ENCODE measurements around the gene LIN37. TPM values are rescaled to one million over a fixed set of nuclear protein-coding genes. Genes with fewer than 3 reads are reported as not detected.

LIN37 gene
- total and polyA plus RNA-seq, 2 of the 13 experiments (the other 11 are each of a cell fraction or from before 2014, with no cell fraction given) = 6.3 to 8.7 TPM

- no peak for TF ChIP-seq GMEB2 (CRISPR knock-in tag; IDR thresholded peaks at IDR 0.05; ENCODE audit: low read depth)
- peak; percentile 58; the same call in 1 of the 2 replicates for TF ChIP-seq ZNF619 (CRISPR knock-in tag; IDR thresholded peaks at IDR 0.05)
- TF ChIP-seq ATAD3A (CRISPR knock-in tag; IDR thresholded peaks at IDR 0.05) = no peak
- peak; percentile 61 for TF ChIP-seq ELF1 (CRISPR knock-in tag; IDR thresholded peaks at IDR 0.05)
- peak; percentile 88 for TF ChIP-seq NFYB (CRISPR knock-in tag; IDR thresholded peaks at IDR 0.05)
- no peak for TF ChIP-seq PAX8 (CRISPR knock-in tag; IDR thresholded peaks at IDR 0.05; ENCODE audit: borderline replicate concordance)
- TF ChIP-seq ZNF75D (CRISPR knock-in tag; IDR thresholded peaks at IDR 0.05; ENCODE audit: borderline replicate concordance) = no peak
- no peak for TF ChIP-seq ZNF670 (CRISPR knock-in tag; IDR thresholded peaks at IDR 0.05; ENCODE audit: borderline replicate concordance)
- TF ChIP-seq ZNF788 (CRISPR knock-in tag; IDR thresholded peaks at IDR 0.05; ENCODE audit: borderline replicate concordance) = no peak
- TF ChIP-seq CTCF (CRISPR knock-in tag; IDR thresholded peaks at IDR 0.05) = peak; percentile 61
- TF ChIP-seq MEIS1 (CRISPR knock-in tag; IDR thresholded peaks at IDR 0.05; ENCODE audit: borderline replicate concordance) = peak; percentile 29; the same call in 1 of the 2 replicates
- no peak for TF ChIP-seq ZNF441 (CRISPR knock-in tag; IDR thresholded peaks at IDR 0.05; ENCODE audit: borderline replicate concordance)
- TF ChIP-seq HMG20A (CRISPR knock-in tag; IDR thresholded peaks at IDR 0.05; ENCODE audit: borderline replicate concordance) = no peak
- peak; percentile 20; the same call in 1 of the 2 replicates for TF ChIP-seq PHF20 (CRISPR knock-in tag; IDR thresholded peaks at IDR 0.05)
- peak; percentile 97 for TF ChIP-seq ZNF777 (CRISPR knock-in tag; IDR thresholded peaks at IDR 0.05)
- TF ChIP-seq CAMTA2 (CRISPR knock-in tag; IDR thresholded peaks at IDR 0.05; ENCODE audit: borderline replicate concordance) = 0 out of 2 replicates have a peak, but pooled peaks have one; percentile 73
- no peak for TF ChIP-seq ZNF512 (CRISPR knock-in tag; IDR thresholded peaks at IDR 0.05)
- TF ChIP-seq SP4 (CRISPR knock-in tag; IDR thresholded peaks at IDR 0.05) = peak; percentile 83
- 0 out of 2 replicates have a peak, but pooled peaks have one; percentile 52 for TF ChIP-seq ZNF746 (CRISPR knock-in tag; IDR thresholded peaks at IDR 0.05)
- TF ChIP-seq SMARCE1 (IDR thresholded peaks at IDR 0.05; ENCODE audit: borderline replicate concordance) = no peak
- TF ChIP-seq, protein P1, sequence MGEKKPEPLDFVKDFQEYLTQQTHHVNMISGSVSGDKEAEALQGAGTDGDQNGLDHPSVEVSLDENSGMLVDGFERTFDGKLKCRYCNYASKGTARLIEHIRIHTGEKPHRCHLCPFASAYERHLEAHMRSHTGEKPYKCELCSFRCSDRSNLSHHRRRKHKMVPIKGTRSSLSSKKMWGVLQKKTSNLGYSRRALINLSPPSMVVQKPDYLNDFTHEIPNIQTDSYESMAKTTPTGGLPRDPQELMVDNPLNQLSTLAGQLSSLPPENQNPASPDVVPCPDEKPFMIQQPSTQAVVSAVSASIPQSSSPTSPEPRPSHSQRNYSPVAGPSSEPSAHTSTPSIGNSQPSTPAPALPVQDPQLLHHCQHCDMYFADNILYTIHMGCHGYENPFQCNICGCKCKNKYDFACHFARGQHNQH (CRISPR knock-in tag; IDR thresholded peaks at IDR 0.05) = peak; percentile 78
- TF ChIP-seq KDM5A (IDR thresholded peaks at IDR 0.05; ENCODE audit: borderline replicate concordance, low read length) = peak; percentile 57; the same call in 1 of the 2 replicates
- TF ChIP-seq, protein P2, sequence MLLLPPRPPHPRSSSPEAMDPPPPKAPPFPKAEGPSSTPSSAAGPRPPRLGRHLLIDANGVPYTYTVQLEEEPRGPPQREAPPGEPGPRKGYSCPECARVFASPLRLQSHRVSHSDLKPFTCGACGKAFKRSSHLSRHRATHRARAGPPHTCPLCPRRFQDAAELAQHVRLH (CRISPR knock-in tag; IDR thresholded peaks at IDR 0.05; ENCODE audit: borderline replicate concordance, low read depth) = no peak; the same call in 1 of the 2 replicates
- 0 out of 2 replicates have a peak, but pooled peaks have one; percentile 35 for TF ChIP-seq FOXJ3 (CRISPR knock-in tag; IDR thresholded peaks at IDR 0.05; ENCODE audit: borderline replicate concordance)
Observed at GRCh38 chr19:35740423-35741202, 7.8 kb upstream of the LIN37 start (continued).
